Activated CD8-positive, alpha-beta memory T cell treated with anti-CD3 and anti-CD28 coated beads for 36 hours (primary cell): ENCODE measurements around the gene SLC66A3. TPM values are rescaled to one million over a fixed set of nuclear protein-coding genes. Genes with fewer than 3 reads are reported as not detected.

Experiments
- total RNA-seq, 2 experiments: library from RNA; stranded (reverse); gene quantifications; one replicate each; pipeline ENCODE4 v1.2.3, GENCODE V29; 2021

The SLC66A3 gene
- total RNA-seq, 2 experiments from 2014 or later, result 10.2 to 11.1 TPM

Other genes with a start within 250 kb of the SLC66A3 start
- not detected for gene KCNF1, start 243.5 kb upstream of the SLC66A3 start, total RNA-seq
- 10 to 100 TPM; 20.7 to 20.8 TPM for gene ROCK2, start 189.2 kb downstream of the SLC66A3 start, total RNA-seq